Non-pigmented ciliary epithelial cell (primary cell): ENCODE measurements around the gene DTL.

Experiments
- DNase-seq: peaks from one replicate; pipeline ENCODE4 v3.0.0-alpha.2; 2010; ENCODE audit warnings: low read depth

DTL gene

GRCh38 chr1:212035835-212036605, 472 bp downstream of the DTL start:
- DNase-seq: no peak

GRCh38 chr1:212037900-212038299, 2.4 kb downstream of the DTL start:
- DNase-seq: no peak

GRCh38 chr1:212039622-212040021, 4.1 kb downstream of the DTL start:
- DNase-seq: no peak

GRCh38 chr1:212040629-212041412, 5.3 kb downstream of the DTL start:
- no peak for DNase-seq

- DNase-seq: no peak
Observed at GRCh38 chr1:212042436-212042835, 6.9 kb downstream of the DTL start.

- no peak for DNase-seq
Observed at GRCh38 chr1:212044851-212045250, 9.3 kb downstream of the DTL start.

GRCh38 chr1:212045981-212046380, 10.4 kb downstream of the DTL start:
- no peak for DNase-seq

GRCh38 chr1:212053993-212054392, 18.4 kb downstream of the DTL start:
- no peak for DNase-seq

- no peak for DNase-seq
Observed at GRCh38 chr1:212055333-212055732, 19.8 kb downstream of the DTL start.

- DNase-seq: no peak
Observed at GRCh38 chr1:212060632-212061472, 25.3 kb downstream of the DTL start.

- DNase-seq: no peak
Observed at GRCh38 chr1:212062832-212063438, 27.4 kb downstream of the DTL start.

- DNase-seq: no peak
Observed at GRCh38 chr1:212067787-212068186, 32.2 kb downstream of the DTL start.

- no peak for DNase-seq
Observed at GRCh38 chr1:212070720-212071302, 35.3 kb downstream of the DTL start.

- no peak for DNase-seq
Observed at GRCh38 chr1:212072047-212072446, 36.5 kb downstream of the DTL start.

GRCh38 chr1:212073490-212073889, 37.9 kb downstream of the DTL start:
- DNase-seq: no peak

- DNase-seq: no peak
Observed at GRCh38 chr1:212074313-212074712, 38.8 kb downstream of the DTL start.

- DNase-seq: no peak
Observed at GRCh38 chr1:212074856-212075255, 39.3 kb downstream of the DTL start.

GRCh38 chr1:212077028-212077427, 41.5 kb downstream of the DTL start:
- DNase-seq: no peak

GRCh38 chr1:212078826-212079225, 43.3 kb downstream of the DTL start:
- DNase-seq: no peak

GRCh38 chr1:212082765-212083406, 47.3 kb downstream of the DTL start:
- DNase-seq: no peak

GRCh38 chr1:212089560-212090163, 54.1 kb downstream of the DTL start:
- DNase-seq: no peak
